Sigmoid colon (tissue), 3 donors: ENCODE data around the gene FGF9.

Experiments
- CTCF ChIP-seq, 4 experiments: fragments of 450-650 bp in 3 of 4; fragments of 200-600 bp in 1 of 4; IDR thresholded peaks; one replicate each; pipeline ENCODE4 v1.5.1; 2016 to 2019; ENCODE audit warnings: antibody characterized with exemption in 4 of 4, mild to moderate bottlenecking in 3 of 4, moderate library complexity in 2 of 4
- POLR2A ChIP-seq, 2 donors: fragments of 450-650 bp; IDR thresholded peaks; one replicate each; pipeline ENCODE4 v1.6.1; 2016; ENCODE audit warnings: antibody characterized with exemption in 2 of 2, mild to moderate bottlenecking in 2 of 2, moderate library complexity in 2 of 2

- no peak for TF ChIP-seq CTCF (IDR thresholded peaks at IDR 0.05)
- TF ChIP-seq POLR2A (IDR thresholded peaks at IDR 0.05): no peak
Observed at GRCh38 chr13:21670883-21671619, at the start of gene FGF9.
